NCI-H187 (cell line): ENCODE results near the gene PNPLA2.

Experiments used
- DNase-seq, 2 experiments: peaks; one replicate each; lab custom pipeline; 2025; lab: John Stamatoyannopoulos, UW

The PNPLA2 gene

GRCh38 chr11:831118-831864 is 12.6 kb downstream of the PNPLA2 start:
- no peak for DNase-seq

- no peak for DNase-seq
Observed at GRCh38 chr11:831961-832528, 13.3 kb downstream of the PNPLA2 start.

GRCh38 chr11:832529-833113 is 13.9 kb downstream of the PNPLA2 start, which contains the start of gene CD151:
Gene CD151 (plus strand): TSS chr11:832952. CDS start chr11:836070, 3,118 bp downstream.
- no peak for DNase-seq

GRCh38 chr11:833114-833791 is 14.5 kb downstream of the PNPLA2 start:
- no peak for DNase-seq

GRCh38 chr11:833849-834311 is 15.2 kb downstream of the PNPLA2 start:
- no peak for DNase-seq

- no peak for DNase-seq
Observed at GRCh38 chr11:834371-835316, 15.9 kb downstream of the PNPLA2 start.

- no peak for DNase-seq
Observed at GRCh38 chr11:836274-836673, 17.6 kb downstream of the PNPLA2 start.

GRCh38 chr11:836700-837099 is 18.0 kb downstream of the PNPLA2 start:
- no peak for DNase-seq

GRCh38 chr11:837189-837989 is 18.7 kb downstream of the PNPLA2 start:
- no peak for DNase-seq

GRCh38 chr11:837990-838307 is 19.2 kb downstream of the PNPLA2 start:
- no peak for DNase-seq

GRCh38 chr11:838441-839279 is 19.9 kb downstream of the PNPLA2 start:
- DNase-seq = no peak

GRCh38 chr11:839280-839623 is 20.5 kb downstream of the PNPLA2 start:
- DNase-seq = no peak

GRCh38 chr11:839875-840617 is 21.3 kb downstream of the PNPLA2 start:
- no peak for DNase-seq

- no peak for DNase-seq
Observed at GRCh38 chr11:841981-842369, 23.3 kb downstream of the PNPLA2 start.

GRCh38 chr11:842370-843002 is 23.8 kb downstream of the PNPLA2 start, which contains the start of the genes POLR2L and TSPAN4:
Gene POLR2L (minus strand): TSS chr11:842529. CDS start chr11:842508, 21 bp downstream.
Gene TSPAN4 (plus strand): TSS chr11:842852. CDS start chr11:850305, 7,453 bp downstream.
- peak; percentile 84 to 88 for DNase-seq

- DNase-seq = no peak
Observed at GRCh38 chr11:843086-843734, 24.5 kb downstream of the PNPLA2 start.

GRCh38 chr11:843818-844692 is 25.3 kb downstream of the PNPLA2 start:
- no peak for DNase-seq
